IPS-15b (cell line): ENCODE data around the gene ZNF653.

Source experiments
- H3K27me3 ChIP-seq: one replicate; pipeline ENCODE4 v1.6.1; 2013; ENCODE audit warnings: low read length; ENCODE audit not compliant: control insufficient read depth, insufficient read depth
- H3K36me3 ChIP-seq: one replicate; pipeline ENCODE4 v1.6.1; 2013; ENCODE audit warnings: low read length; ENCODE audit not compliant: control insufficient read depth, insufficient read depth
- H3K4me1 ChIP-seq: one replicate; pipeline ENCODE4 v1.6.1; 2013; ENCODE audit warnings: mild to moderate bottlenecking, low read length; ENCODE audit not compliant: control insufficient read depth, insufficient read depth
- H3K4me3 ChIP-seq: one replicate; pipeline ENCODE4 v1.5.1; 2013; ENCODE audit warnings: low read depth, low read length
- H3K9ac ChIP-seq: one replicate; pipeline ENCODE4 v1.6.1; 2013; ENCODE audit warnings: low read depth, mild to moderate bottlenecking, low read length
- H3K9me3 ChIP-seq: one replicate; pipeline ENCODE4 v1.6.1; 2013; ENCODE audit warnings: mild to moderate bottlenecking, low read length; ENCODE audit not compliant: control insufficient read depth, insufficient read depth

Gene ZNF653

DNA sequence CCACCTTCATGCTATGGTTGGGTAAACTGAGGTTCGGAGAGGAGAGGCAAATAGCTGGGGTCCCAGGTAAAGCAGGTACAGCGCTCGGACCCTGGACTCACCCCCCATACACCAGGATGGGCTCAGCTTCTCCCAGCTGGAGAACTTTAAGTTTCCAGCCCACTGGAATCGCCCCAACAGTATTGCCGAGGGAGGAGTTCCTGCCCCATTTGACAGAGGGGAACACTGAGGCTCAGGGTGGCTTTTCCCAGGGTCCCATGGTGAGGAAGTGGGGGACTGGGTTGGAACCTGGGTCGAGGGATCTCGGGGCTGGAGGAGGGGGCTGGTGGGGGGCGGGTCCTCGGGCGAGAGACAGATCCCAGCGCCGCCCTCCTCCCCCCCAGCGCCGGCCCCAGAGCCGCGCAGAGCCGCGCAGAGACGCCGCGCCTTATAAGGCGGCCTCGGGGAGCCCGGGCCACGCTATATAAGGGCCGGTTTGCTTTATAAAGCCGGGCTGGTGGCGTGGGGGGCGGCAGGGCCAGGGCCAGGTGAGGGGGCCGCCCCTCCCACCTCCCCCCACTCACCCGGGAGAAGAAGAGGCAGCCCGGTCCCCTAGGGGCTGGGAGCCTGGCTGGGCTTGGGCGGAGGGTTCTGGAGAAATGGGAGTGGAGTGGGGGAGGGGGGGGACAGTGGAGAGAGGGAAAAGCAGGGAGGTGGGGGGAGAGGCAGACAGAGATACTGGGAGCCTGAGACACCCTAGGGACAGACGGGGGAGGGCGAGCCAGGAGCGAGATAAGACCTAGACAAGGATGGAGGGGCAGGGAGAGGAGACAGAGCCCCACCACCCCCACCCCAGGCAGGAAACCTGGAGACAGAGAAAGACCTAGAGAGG is 34.1 kb upstream of the ZNF653 start:
- Histone ChIP-seq H3K4me1 (peaks cover 6% of the 10 kb centered on the region), H3K4me3 (peak overlapping the region; percentile 68), H3K9ac (no peak overlapping the region), H3K27me3 (no peaks in the 10 kb centered on the region), H3K9me3 (no peaks in the 10 kb centered on the region), H3K36me3 (peaks cover 2% of the 10 kb centered on the region)

GRCh38 chr19:11538232-11539036 is 32.8 kb upstream of the ZNF653 start, which contains the start of gene CNN1:
Gene CNN1 (plus strand): TSS chr19:11538851. CDS start chr19:11538928, 77 bp downstream.
- no peaks in the 10 kb centered on the region for H3K9me3 ChIP-seq
- H3K9ac ChIP-seq: peak within 1 kb of the TSS; percentile 73
- H3K27me3 ChIP-seq: no peaks in the 10 kb centered on the region
- H3K36me3 ChIP-seq: no peaks in the 10 kb centered on the region
- peak within 1 kb of the TSS; percentile 68 for H3K4me3 ChIP-seq
- peaks cover 6% of the 10 kb centered on the region for H3K4me1 ChIP-seq

DNA sequence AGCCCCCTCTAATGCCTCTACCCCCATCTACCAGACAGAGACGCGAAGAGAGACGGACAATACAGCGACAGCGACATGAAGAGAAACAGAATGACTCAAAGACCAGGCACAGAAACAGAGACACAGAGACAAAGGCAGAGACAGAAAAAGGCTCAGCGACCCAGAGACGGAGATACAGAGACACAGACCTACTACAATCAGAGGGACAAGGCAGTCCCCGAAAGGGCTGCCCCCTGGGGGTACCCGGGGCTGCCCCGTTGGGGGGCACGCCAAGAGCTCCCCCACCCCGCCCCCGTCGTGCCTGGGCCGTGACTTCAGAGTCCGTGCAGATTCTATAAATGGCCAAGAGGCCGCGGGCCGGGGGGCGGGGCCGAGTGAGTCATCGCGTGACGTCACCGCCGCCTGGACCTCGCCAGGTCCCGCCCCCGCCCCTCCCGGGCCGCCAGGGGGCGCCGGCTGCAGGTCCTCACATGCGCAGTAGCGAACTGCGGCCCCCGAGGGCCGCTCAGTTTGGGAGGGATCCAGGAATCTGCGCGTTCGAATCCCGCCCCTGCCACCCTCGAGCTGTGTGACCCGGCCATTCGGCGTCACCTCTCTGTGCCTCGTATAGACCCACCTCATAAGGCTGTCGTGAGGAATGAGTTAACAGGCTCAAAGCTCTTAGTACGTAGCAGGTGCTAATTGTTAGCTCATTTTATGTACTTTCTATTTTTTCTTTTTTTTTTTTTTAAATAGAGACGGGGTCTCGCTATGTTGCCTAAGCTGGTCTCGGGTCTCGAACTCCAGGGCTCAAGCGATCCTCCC is 30.4 kb upstream of the ZNF653 start:
- Histone ChIP-seq H3K9me3 (no peaks in the 10 kb centered on the region), H3K36me3 (no peaks in the 10 kb centered on the region), H3K4me3 (peak overlapping the region; percentile 39), H3K27me3 (no peaks in the 10 kb centered on the region), H3K9ac (peak overlapping the region; percentile 4), H3K4me1 (peaks cover 6% of the 10 kb centered on the region)

- Histone ChIP-seq H3K9me3 (no peaks in the 10 kb centered on the region), H3K4me3 (no peak overlapping the region), H3K4me1 (peaks cover 6% of the 10 kb centered on the region), H3K27me3 (no peaks in the 10 kb centered on the region), H3K9ac (no peak overlapping the region), H3K36me3 (no peaks in the 10 kb centered on the region)
These were observed 29.3 kb upstream of the ZNF653 start for GRCh38 chr19:11534948-11535347.

- H3K9ac ChIP-seq: no peak overlapping the region
- H3K4me1 ChIP-seq: peaks cover 6% of the 10 kb centered on the region
- no peak overlapping the region for H3K4me3 ChIP-seq
- H3K27me3 ChIP-seq: no peaks in the 10 kb centered on the region
- no peaks in the 10 kb centered on the region for H3K9me3 ChIP-seq
- no peaks in the 10 kb centered on the region for H3K36me3 ChIP-seq
These were observed 28.9 kb upstream of the ZNF653 start for GRCh38 chr19:11534538-11534937.

DNA sequence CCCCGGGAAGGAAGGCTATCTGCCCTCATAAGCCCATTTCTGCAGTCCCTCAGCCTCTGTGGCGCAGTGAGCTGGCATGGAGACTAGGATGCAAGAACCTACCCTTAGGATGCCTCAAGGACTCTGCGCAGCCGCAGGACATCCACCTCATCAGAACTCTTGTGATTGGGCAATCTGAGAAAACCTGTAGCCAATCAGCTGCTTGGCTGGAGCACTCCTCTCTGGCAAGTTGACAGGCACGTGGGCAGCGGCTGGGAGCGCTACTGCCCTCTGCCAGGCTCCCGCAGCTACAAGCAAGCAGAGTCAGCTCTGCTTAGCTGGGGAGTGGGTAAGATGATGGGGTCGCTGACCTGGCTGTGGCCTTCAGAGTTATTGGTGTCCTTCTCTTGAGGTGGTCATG is 24.8 kb upstream of the ZNF653 start:
- H3K36me3 ChIP-seq: no peaks in the 10 kb centered on the region
- H3K9ac ChIP-seq: no peak overlapping the region
- H3K9me3 ChIP-seq: no peaks in the 10 kb centered on the region
- H3K4me1 ChIP-seq: peaks cover under 1% of the 10 kb centered on the region
- no peak overlapping the region for H3K4me3 ChIP-seq
- H3K27me3 ChIP-seq: no peaks in the 10 kb centered on the region

DNA sequence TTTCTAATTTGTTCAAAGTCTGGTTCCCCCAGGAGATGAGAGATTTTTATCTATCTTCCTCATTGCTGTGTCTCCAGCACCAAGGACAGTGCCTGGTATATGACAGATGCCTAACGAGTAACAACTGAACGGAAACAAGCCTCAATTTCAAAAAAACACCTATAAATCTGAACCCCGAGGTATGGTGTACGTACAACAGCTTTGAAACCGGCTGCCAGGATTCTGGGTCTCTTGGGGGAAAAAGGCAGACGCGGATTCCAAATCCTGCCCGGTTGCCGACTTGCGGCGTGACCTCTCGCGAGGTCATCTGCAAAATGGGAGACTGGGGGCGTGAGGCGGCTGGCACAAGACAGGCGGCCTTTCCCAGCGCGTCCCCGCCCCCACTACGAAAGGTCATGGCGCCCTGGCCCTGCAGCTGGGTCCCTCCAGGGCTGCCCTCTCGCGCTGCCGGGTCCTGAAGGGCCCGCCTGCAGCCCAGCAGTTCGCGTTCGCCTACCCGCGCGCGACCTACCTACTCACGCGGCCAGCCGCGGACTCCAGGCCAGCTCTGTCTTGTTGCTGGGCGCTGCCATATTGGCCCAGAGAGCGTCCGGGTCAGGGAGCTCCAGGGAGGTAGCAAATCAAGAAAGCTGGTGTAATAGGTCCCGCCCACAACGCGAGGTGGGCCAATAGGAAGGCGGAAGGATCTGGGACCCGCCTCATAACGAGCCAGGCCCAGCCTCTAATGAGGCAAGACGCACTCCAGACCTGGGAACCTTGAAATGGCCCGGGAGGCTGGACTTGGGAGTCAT is 23.1 kb upstream of the ZNF653 start, which contains the start of gene ECSIT:
ECSIT (minus strand) TSS at position 584 of the 791 bp plus-strand sequence. CDS start 9,964 bp downstream, outside the sequence.
- H3K4me3 ChIP-seq: peak within 1 kb of the TSS; percentile 75
- peak within 1 kb of the TSS; percentile 84 for H3K9ac ChIP-seq
- no peaks in the 10 kb centered on the region for H3K4me1 ChIP-seq
- H3K27me3 ChIP-seq: no peaks in the 10 kb centered on the region
- H3K36me3 ChIP-seq: no peaks in the 10 kb centered on the region
- H3K9me3 ChIP-seq: no peaks in the 10 kb centered on the region

DNA sequence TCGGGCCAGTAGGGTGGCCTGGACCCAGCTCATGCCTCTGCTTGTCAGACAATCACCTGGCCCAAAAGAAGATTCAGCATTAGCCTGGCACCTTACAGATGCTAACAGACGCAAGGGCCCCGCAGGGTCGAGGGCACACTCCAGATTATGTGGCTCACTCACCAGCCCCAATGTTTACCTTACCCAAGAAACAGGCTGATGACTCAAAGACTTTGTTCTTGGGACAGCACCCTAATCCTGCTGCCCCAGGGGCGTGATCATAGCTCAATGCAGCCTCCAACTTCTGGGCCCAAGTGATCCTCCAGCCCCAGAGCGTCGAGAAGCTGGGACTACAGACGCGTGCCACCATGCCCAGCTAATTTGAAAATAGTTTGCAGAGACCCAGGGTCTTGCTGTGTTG is 13.5 kb upstream of the ZNF653 start:
- H3K9me3 ChIP-seq: no peaks in the 10 kb centered on the region

GRCh38 chr19:11513946-11514345 is 8.3 kb upstream of the ZNF653 start:
- H3K9me3 ChIP-seq: no peaks in the 10 kb centered on the region
- H3K4me1 ChIP-seq: no peaks in the 10 kb centered on the region
- H3K9ac ChIP-seq: no peak overlapping the region
- no peak overlapping the region for H3K4me3 ChIP-seq
- no peaks in the 10 kb centered on the region for H3K27me3 ChIP-seq
- peaks cover 5% of the 10 kb centered on the region for H3K36me3 ChIP-seq

More for the DNA sequence above, 13.5 kb upstream of the ZNF653 start:
- no peak overlapping the region for H3K4me3 ChIP-seq
- no peaks in the 10 kb centered on the region for H3K27me3 ChIP-seq
- H3K9ac ChIP-seq: no peak overlapping the region
- no peaks in the 10 kb centered on the region for H3K4me1 ChIP-seq
- H3K36me3 ChIP-seq: peaks cover 5% of the 10 kb centered on the region

GRCh38 chr19:11510444-11510843 is 4.8 kb upstream of the ZNF653 start:
- Histone ChIP-seq H3K4me3 (no peak overlapping the region), H3K4me1 (no peaks in the 10 kb centered on the region), H3K36me3 (peaks cover 8% of the 10 kb centered on the region), H3K27me3 (no peaks in the 10 kb centered on the region), H3K9ac (no peak overlapping the region), H3K9me3 (no peaks in the 10 kb centered on the region)
